Right renal cortex interstitium (tissue), 3 donors: ENCODE measurements around the gene GALNS. TPM values are rescaled to one million over a fixed set of nuclear protein-coding genes. Genes with fewer than 3 reads are reported as not detected.

Experiments
- DNase-seq, 3 donors: peaks; one replicate each; pipeline ENCODE4 v3.0.0-alpha.2; 2013; ENCODE audit warnings: low read depth in 3 of 3, low spot score in 2 of 3
- polyA plus RNA-seq, 3 donors: library from polyadenylated mRNA; unstranded; fragments of 120-200 nt; gene quantifications; one replicate each; pipeline ENCODE4 v1.2.1, GENCODE V29; 2013; ENCODE audit not compliant: insufficient read length in 3 of 3

The GALNS gene
- polyA plus RNA-seq, 3 donors, result 17.1 to 19.2 (median 18.6) TPM

DNA sequence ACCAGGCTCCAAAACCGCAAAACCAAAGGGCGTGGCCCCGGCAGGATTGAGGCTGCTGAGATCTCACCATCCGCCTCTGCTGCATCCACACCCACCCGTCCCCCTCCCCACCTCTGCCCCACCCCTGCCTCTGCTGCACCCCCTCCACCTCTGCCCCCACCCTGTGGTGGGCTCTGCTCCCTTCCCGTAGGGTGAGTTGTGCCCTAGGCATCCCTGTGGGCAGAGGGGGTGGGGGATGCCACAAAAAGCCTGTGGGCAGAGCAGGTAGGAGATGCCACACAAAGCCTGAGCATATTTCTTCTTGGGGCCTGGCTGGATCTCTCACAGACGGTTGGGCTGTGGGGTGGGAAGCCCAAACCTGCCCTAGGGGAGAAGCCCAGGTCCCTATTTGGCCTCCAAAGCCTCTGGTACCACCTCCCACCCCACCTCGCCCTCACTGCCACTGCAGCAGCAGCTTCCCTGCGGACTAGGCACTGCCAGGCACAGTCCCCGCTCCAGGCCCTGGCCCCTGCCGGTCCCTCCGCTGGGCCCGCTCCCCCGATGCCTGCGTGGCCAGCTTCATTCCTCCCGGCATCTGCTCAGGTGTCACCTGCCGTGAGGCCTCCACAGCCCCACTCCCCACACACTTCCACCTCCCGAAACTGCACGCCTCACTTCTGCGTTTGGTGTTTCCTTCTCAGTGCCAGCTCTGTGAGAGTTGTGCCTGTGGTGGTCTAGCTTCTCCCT lies 21.0 kb upstream of the GALNS start:
- no peak for DNase-seq

DNA sequence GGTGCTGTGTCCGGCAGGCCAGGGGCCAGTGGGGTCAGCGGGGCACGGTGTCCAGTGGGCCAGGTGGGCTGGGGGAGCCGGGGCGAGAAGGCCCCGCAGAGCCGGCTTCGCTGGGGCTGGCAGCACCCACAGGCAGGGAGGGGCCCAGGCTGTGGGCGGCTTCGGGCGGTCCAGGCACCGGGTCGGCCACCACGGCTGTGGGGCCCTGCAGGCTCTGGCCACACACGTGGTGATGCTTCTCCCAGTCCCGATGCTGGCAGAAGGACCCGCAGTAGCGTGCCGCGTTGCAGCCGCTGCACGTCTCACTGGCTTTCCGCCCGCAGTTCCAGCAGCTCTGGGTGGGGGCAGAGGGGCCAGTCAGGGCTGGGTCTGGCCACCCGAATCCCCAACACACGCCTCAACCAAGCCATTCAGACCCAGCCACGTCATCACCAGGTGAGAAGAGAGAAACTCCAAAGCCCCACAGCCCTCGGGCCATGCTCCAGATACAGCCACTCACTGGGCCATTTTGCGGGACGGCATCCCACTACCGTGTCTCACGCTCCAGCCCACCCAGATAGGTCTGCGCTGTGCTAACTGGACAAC lies 20.3 kb upstream of the GALNS start:
- no peak for DNase-seq

DNA sequence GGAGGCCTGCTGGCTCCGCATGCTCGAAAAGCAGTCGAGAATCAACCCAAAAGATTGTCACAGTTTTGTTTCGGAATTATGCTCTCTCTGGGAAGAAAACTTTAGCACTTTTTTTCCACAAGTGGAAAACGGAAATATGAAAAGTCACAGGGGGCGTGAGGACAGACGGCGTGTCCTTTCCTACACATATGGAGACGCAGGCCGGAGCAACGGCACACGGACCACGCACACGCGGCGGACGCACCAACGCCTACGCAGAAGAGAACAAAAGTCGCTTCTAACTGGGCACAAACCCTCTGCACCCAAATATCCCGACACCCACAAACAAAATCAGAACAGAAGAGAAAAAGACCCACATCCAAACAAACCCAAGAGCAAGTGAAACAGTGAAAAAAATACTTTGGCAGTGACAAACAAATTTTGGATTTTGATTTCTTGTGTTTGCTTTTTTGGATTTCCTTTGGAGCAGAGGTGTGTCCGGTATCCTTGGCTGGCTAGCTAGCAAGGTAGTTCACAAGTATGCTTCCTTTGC lies 19.0 kb upstream of the GALNS start:
- no peak for DNase-seq

DNA sequence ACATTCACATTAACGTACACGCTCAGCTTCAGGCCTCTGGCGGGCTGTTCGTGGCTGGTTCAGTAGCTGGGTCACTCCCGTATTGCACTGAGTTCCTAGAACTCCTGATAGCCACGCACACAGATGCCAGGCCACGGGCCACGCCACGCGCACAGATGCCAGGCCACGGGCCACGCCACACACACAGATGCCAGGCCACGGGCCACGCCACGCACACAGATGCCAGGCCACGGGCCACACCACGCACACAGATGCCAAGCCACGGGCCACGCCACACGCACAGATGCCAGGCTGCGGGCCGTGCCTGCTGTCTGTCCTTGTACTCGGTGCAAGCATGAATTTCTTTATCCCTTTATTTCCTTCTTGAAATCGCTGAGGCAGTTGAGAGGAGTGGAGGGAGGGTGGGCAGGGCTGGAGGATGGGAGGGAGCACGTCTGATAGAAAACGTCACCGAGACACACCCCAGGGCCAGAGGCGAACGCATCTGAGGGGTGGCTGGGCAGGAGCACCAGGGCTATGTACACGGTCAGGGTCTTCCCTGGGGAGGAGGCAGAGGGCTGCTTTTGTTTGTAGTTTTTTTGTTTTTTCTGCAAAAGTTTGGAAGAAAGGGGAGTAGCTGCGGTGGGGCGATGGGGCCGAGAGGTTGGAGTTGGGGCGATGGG lies 18.3 kb upstream of the GALNS start:
- no peak for DNase-seq

DNA sequence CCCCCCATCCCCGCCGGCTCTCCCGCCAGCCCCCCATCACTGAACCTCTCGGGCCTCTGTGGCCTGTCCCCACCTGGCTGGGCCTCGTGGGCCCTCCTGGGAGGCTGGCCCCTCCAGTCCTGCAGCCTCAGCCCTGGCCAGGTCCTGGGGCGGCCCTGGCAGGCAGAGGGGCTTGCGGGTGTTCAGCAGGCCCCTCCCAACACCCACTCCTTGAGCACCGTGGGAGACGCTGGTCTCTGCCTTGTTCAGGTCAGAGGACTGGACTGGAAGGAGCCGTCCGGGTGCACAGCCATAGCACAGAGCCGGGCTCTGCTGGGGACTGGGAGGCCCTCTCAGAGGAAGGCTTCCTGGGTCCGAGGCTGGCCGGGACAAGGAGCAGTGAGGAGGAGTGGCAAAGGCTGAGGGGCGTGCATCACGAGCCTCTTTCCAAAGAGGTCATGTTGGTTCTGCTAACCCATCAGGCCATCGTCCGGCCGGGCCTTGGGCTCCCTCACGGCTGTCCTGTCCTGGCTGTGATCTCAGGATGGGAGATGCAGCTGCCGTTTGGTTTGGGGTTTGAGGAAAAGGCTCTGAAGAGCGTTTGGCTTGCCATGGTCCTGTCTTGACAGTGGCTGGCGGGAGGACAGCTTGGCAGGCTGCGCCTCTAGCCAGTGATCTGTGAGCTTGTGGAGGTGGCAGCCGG lies 16.0 kb upstream of the GALNS start:
- DNase-seq, result no peak

DNA sequence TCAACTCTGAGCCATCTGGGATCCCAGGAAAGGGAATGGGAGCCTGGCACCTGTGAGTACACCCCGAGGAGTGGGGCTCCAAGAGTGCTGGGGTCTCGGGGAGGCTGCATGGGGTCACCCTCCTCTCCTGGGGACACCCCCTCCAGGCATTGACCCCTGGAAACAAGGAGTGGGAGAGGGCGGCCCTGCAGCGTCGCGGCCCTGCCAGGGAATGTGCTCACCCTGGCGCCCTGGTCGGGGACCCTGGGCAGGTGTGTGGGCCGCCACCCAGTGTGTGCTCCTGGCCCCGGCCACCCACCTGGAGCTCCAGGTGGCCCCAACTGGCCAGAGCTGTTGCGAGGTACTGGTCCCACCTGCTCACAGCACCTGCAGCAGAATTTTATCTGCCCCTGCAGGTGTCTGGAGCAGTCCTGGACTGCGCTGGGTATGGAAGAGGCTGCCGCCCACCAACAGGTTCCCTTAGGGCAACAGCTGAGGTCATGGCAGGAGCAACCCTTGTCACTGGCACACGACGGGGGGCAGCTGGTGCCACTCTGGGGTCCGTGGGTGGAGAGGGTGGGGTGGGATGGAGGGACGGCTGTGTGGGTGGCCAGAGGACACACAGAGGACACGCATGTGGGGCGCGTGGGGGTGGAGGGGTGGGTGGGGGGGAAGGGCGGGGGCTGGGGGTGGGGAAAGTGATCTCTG lies 15.1 kb upstream of the GALNS start:
- DNase-seq, result no peak

DNA sequence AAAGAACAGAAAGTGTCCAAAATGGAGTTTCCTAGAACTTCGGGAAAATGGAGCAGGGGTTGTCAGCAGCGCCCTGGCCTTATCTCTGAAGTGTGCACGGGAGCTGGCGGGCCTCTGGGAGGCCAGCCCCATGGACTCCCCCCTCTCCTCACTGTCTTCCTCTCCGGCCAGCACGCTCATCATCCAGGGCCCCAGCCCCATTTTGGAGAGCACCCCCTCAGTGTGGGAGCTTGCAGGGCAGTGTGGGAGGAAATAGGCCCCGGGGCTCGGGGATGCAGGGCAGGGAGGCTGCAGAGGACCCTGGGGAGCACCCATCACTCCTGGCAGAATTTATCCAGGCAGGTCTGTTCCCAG lies 14.6 kb upstream of the GALNS start:
- DNase-seq, result no peak

DNA sequence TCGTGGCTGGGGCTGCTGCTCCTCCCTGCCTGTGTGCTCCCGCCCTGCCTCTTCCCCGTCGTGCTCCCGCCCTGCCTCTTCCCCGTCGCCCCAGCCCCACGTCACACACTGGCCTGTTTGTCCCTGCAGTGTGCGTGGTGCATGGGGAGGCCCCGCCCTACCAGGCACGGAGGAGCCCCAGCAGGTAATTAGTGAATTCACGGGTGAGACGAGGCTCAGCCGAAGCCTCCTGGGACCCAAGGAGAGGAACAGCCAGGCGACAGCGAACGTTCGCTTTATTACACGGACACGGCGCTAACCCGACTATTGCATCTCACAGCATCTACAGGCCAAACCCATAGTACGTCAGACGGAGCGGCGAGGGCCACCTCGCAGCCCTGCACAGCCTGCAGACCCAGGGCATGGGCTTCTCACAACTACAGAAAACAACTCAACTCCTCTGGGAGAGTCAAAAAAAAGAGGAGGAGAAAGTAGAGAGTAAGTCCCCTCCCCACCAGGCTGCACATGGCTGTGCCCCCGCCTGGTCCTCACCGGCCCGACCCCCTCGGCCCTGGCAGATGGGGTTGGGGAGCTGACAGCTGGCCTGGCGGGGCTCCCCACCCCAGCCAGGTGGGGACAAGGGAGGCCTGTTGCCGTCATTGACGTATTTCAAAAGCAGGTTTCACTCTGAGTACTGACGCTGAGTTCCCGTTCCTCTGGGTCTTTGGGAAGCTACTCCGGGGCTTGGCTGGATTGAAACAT lies 14.0 kb upstream of the GALNS start:
- no peak for DNase-seq

DNA sequence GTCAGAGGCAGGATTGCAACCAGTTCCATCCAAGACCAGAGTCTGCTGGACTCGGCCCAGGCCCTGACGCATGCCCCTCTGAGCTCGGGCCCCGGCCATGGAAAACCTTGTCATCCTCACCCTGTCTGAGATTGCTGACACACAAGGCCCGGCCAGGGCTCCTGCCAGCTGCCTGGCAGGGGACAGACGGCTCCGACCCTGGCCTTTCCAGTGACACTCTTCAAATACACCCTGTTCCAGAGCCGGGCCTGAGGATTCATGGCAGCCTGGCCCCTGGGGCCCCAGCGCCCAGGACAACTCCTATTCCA lies 12.9 kb upstream of the GALNS start:
- no peak for DNase-seq

DNA sequence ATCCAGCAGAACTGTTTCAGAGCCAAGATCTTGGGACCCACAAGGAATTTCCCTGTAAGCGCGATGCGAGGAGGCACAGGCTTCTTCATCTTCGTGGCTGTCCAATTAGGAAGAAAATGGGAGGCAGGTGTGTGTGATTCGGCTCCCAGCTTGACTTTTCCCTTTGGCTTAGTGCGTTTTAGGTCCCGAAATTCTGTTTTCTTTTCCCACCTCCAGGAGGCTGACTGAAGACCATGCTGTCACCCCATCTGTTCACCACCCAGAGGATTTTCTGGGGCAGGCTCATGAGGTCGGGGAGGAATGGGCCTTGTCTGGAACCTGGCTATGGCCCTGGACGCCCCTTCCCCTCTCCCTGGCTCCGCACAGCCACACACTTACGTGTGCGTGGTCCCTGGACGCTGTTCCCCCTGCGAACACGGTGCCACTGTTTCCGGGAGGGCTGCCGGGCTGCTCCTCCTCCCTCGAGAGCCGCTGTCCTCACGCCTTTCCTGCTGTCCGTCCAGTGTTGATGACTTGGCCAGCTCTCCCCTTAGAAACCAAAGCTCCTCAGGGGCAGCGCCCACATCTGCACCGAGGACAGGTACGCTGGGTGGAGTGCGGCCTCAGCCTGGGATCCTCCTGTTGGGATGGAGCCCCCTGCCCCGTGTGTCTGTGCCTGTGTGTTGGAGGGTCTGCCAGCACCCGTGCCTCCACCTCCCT lies 12.4 kb upstream of the GALNS start:
- DNase-seq, result no peak

DNA sequence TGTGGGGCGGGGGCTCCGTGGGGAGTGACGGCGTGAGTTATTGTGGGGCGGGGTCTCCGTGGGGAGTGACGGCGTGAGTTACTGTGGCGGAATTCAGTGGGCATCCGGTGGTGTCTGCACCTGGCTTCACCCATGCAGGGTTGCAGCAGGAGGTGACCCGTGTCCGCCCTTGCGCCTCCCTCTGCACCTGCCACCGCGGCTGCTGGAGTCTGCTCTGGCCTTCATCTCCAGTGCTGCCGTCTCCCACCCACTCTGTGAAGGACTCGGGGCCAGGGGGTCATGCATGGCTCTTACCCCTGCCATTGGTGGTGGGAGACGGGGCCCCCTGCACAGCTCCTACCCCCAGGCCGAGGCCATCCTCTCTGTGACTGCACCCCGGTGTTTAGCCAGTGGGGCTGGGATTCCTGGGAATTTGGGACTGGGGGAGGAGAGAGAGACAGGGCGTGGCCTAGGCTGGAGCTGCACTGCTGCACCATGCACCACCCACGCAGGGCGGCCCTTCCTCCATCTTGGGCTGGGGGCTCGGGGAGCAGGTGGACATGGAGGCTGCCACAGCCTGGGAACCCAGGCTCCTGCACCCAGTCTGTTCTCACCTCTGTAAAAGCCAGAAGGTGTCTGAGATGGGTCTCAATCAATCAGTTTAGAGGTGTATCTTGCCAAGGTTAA lies 11.0 kb upstream of the GALNS start:
- DNase-seq, result no peak

DNA sequence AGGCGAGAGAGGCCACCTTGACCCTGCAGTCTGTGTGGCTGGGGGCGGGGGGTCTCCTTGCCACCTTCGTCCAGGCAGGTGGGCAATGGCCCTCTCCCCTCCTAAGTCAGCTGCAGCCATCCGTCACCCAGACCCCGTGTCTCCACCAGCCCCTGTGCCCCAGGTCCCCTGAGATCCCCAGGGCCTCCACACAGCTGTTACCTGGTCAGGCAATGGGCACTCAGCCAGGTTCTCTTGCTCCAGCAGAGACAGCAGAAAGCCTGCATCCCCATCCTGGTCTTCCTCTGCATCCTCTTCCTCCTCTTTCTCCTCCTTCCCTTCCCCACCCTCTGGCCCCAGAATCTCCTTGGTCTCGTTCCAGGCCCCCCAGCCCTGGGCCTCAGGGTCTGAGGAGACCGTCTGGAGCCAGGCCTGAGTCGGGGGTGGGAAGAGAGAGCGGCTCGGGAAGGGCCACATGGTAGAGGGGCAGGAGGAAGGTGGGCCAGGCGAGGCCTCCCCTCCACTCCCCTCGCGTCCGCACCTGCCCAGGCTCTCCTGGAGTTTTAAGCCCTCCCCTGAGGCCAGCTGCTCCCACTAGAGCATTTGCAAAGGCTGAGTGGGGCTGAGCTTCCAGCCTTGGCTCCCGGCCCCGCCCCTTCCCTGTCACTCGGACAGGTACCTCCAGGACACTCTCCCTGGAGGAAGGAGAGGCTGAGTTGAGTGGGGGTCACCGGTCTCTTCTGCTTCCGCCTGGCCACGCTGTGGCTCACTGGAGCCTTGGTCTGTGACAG lies 9.6 kb upstream of the GALNS start, which contains the start of gene PABPN1L:
TSS of gene PABPN1L (minus strand) at position 510 of the 770 bp plus-strand sequence. CDS start at position 456, 54 bp downstream.
- no peak for DNase-seq

DNA sequence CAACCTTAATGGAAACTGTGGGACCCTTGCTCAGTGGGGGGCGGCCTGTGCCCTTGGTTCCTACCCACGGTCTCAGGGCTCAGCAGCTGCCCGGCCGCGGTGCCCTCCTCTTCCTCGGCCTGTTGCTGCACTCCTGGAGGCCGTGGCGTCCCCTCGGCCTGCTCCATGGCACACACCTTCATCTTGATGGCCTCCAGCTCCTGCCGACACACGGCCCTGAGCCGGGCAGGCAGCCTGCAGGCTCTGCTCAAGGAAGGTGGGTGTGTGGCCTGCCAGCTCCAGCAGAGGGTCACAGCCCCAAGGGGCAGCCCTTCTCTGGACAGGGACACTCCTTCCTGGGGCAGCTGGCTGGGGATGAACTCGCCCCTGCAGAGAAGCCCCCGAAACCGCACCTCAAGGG lies 9.0 kb upstream of the GALNS start:
- DNase-seq, result no peak

DNA sequence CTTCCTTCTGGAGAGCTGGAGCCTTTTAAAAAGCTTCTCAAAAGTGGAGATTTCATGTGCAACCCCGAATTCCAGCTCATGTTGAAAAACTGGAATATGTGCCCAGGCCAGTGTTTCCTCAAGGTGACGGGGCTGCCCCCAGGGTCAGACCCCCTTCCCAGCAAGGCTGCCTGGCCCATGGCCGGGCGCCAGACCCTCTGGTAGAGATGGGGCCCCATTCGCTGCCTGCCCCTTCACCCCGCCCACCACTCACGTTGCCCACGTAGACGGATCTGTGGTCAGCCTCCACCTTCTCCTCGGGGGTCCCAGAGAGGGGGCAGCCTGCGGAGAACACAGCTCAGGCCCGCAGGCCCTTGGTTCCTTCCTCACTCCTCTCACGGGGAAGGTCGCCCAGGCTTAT lies 8.6 kb upstream of the GALNS start:
- no peak for DNase-seq

DNA sequence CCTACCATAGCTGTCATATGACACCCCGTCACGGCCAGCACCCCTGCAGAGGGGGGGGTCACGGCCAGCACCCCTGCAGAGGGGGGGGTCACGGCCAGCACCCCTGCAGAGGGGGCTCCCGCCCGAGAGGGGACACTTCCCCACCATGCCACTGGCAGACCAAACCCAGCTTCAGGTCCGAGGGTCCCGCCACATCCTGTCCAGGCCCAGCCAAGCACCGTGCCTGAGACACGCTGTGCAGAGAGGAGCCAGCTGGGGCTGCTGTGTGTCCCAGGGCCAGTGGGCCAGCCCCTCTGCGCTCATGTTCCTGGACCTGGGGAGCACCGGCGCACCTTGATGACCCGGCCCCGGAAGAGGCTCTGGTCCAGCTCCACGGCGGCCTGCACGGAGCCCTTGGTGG lies 7.8 kb upstream of the GALNS start:
- no peak for DNase-seq

DNA sequence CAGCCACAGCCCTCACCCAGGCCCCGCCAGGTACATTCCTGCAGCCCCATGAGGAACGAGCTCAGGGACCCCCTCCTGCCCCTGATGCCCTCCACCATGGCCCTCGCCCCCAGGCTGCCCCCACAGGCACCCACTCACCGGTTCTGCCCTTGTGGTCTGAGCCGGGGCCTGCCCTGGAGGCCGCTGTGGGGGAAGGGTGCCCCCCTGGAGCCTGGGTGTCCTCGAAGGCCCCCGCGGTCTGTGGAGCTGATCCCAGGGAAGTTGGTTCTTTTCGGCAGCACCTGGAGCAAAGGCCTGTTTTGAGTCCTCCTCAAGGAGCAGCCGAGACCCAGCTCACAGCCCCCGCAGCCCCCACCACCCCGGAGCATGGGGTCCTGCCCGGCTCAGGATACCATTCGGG lies 7.4 kb upstream of the GALNS start:
- no peak for DNase-seq

DNA sequence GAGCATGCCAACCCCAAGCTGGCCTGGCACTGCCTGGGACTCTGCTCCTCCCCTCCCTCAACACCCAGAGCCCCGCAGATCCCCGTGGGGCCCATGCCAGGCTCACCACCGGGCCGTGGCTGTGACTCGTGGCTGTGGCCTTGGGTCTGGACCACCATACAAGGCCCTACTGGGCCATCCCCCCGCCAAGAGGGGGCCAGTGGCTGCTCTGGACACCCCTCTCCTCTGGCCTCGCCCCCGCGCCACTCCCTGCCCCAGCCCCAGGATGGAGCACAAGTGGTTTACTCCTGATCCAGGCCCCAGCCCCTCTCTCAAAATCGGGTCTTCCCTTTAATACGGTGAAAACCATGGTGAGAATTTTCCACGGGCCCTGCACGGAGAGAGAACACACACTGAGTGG lies 6.7 kb upstream of the GALNS start:
- DNase-seq, result no peak

DNA sequence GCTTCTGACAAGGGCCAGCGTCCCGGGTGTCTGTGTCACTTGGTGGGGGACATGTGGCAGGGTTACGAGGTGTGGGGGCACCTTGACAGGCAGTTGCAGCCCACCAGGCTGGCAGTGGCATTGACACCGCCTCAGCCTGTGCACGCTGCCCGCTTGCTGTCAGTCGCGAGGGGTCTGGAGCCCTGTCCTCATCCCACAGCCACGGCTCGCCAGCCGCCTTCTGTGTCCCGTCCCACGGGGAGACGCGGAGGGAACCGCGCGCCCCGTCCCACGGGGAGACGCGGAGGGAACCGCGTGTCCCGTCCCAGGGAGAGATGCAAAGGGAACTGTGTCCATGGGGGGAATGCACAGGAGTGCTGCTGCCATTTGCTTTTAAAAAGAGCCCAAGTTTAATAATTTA lies 6.2 kb upstream of the GALNS start:
- DNase-seq, result no peak
